Glutamatergic neuron (in vitro differentiated cells): ENCODE data around the gene OGFR. TPM values are rescaled to one million over a fixed set of nuclear protein-coding genes. Genes with fewer than 3 reads are reported as not detected.

Source experiments
- DNase-seq: peaks from one replicate; pipeline ENCODE4 v3.0.0; 2022
- H3K27ac Mint-ChIP-seq: one replicate; pipeline ENCODE4 v1.8.0; 2020; ENCODE audit warnings: mild to moderate bottlenecking, mixed read lengths, inconsistent platforms; ENCODE audit not compliant: unreplicated experiment
- H3K27me3 Mint-ChIP-seq: one replicate; pipeline ENCODE4 v1.8.0; 2020; ENCODE audit warnings: mild to moderate bottlenecking, moderate library complexity, mixed read lengths, inconsistent platforms; ENCODE audit not compliant: unreplicated experiment
- H3K36me3 Mint-ChIP-seq: one replicate; pipeline ENCODE4 v1.8.0; 2020; ENCODE audit warnings: mild to moderate bottlenecking, mixed read lengths, inconsistent platforms; ENCODE audit not compliant: unreplicated experiment
- H3K4me1 Mint-ChIP-seq: one replicate; pipeline ENCODE4 v1.8.0; 2020; ENCODE audit warnings: mild to moderate bottlenecking, low read depth, mixed read lengths, inconsistent platforms; ENCODE audit not compliant: unreplicated experiment
- H3K4me3 Mint-ChIP-seq: one replicate; pipeline ENCODE4 v1.8.0; 2020; ENCODE audit warnings: mild to moderate bottlenecking, mixed read lengths, inconsistent platforms; ENCODE audit not compliant: unreplicated experiment
- H3K9me3 Mint-ChIP-seq: one replicate; pipeline ENCODE4 v1.8.0; 2020; ENCODE audit warnings: mild to moderate bottlenecking, moderate library complexity, mixed read lengths, inconsistent platforms; ENCODE audit not compliant: unreplicated experiment
- CTCF ChIP-seq: fragments of 200-600 bp; sonication (generic); IDR thresholded peaks from one replicate; pipeline ENCODE4 v1.5.0; 2021; ENCODE audit not compliant: partially characterized antibody, unreplicated experiment
- total RNA-seq: library from RNA; stranded (reverse); fragmentation: NEBNext Ultra II Directional; extraction: Animal tissue kit (Norgen Biotek cat#: 25700); gene quantifications from one replicate; pipeline ENCODE4 v1.2.1, GENCODE V29; 2021; ENCODE audit not compliant: unreplicated experiment

Gene OGFR
- total RNA-seq, 1 donor from 2014 or later: 70.5 TPM

GRCh38 chr20:62759981-62760431 is 44.6 kb upstream of the OGFR start:
- no peak for TF ChIP-seq CTCF
- Mint-ChIP-seq H3K4me1 (peaks cover 4% of the 10 kb centered on the region), H3K27ac (no peak overlapping the region), H3K9me3 (peaks cover 7% of the 10 kb centered on the region), H3K36me3 (no peaks in the 10 kb centered on the region), H3K4me3 (no peak overlapping the region), H3K27me3 (no peaks in the 10 kb centered on the region)
- DNase-seq: peak; percentile 18

DNA sequence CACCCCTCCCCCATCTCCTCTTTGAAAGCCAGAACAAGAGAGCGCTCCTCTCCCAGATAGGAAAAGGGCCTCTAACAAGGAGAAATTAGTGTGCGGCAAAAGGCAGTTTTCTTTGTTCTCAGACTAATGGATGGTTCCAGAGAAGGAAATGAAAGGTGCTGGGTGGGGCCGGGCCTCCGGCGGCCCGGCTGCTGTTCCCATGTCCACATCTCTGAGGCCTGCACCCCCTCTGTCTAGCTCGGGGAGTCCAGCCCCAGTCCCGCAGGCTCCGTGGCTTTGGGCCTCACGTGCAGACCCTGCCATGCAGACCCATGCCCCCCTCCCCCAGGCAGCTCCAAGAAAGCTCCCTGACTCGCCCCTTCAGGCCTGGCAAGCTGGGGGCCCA is 44.2 kb upstream of the OGFR start:
- no peak for TF ChIP-seq CTCF
- Mint-ChIP-seq H3K4me3 (no peak overlapping the region), H3K27me3 (no peaks in the 10 kb centered on the region), H3K9me3 (peaks cover 7% of the 10 kb centered on the region), H3K36me3 (no peaks in the 10 kb centered on the region), H3K4me1 (peaks cover 4% of the 10 kb centered on the region), H3K27ac (no peak overlapping the region)
- peak; percentile 19 for DNase-seq

GRCh38 chr20:62760856-62761758 is 43.5 kb upstream of the OGFR start:
- Mint-ChIP-seq H3K27me3 (no peaks in the 10 kb centered on the region), H3K4me1 (peaks cover 4% of the 10 kb centered on the region), H3K4me3 (no peak overlapping the region), H3K36me3 (no peaks in the 10 kb centered on the region), H3K27ac (no peak overlapping the region), H3K9me3 (peaks cover 7% of the 10 kb centered on the region)
- no peak for TF ChIP-seq CTCF
- DNase-seq: peak; percentile 22

DNA sequence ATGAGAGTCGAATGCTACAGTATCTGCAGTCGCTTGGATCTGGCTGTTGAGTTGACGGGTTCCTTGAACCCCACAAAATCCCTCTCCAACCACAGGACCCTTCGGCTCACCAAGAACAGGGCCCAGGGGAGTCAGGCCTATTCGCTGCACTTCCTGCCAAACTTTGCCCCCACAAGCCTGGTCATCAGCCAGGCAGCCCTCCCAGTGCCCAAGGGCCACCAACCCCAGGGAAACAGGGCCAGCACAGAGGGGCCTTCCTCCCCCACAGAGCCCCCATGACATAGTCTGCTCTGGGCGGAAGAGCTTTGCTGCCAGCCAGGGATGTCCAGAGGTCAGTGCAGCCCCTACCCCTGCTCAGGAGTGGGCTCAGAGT is 42.9 kb upstream of the OGFR start:
- peaks cover 7% of the 10 kb centered on the region for H3K9me3 Mint-ChIP-seq
- H3K27ac Mint-ChIP-seq: no peak overlapping the region
- H3K4me3 Mint-ChIP-seq: no peak overlapping the region
- DNase-seq: peak; percentile 5
- no peaks in the 10 kb centered on the region for H3K36me3 Mint-ChIP-seq
- no peak for TF ChIP-seq CTCF
- H3K27me3 Mint-ChIP-seq: no peaks in the 10 kb centered on the region
- H3K4me1 Mint-ChIP-seq: peaks cover 5% of the 10 kb centered on the region

DNA sequence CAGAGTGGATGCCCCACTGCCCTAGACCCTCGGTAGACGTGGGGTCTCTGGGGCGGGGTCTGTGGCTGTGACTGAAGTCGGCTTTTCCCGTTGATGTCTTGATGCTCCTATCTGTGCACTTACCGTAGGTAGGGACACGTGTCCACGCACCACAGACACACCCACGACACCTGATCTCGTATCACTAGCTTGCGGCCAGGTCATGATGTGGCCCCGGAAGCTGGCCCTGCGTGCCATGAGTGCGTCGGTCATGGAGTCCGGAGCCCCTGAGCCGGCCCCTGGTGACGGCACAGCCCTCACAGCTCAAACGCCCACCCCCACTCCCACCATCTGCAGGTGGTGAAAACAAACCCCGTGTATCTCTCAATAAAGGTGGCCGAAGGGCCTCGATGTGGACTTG is 42.3 kb upstream of the OGFR start:
- Mint-ChIP-seq H3K27me3 (no peaks in the 10 kb centered on the region), H3K4me1 (peaks cover 7% of the 10 kb centered on the region), H3K27ac (no peak overlapping the region), H3K9me3 (peaks cover 4% of the 10 kb centered on the region), H3K4me3 (no peak overlapping the region), H3K36me3 (no peaks in the 10 kb centered on the region)
- DNase-seq: peak; percentile 2
- TF ChIP-seq CTCF: no peak
